NOMO-1 treated with dmso at 0.1 percent for 144 hours (cell line): ENCODE measurements around the gene PARP8.
"Not testable (repeated sequence)": the region's sequence is repeated elsewhere in the genome, so short reads cannot be mapped to it uniquely, and the experiment has no call there.

ENCODE experiments used
- DNase-seq: peaks from one replicate; lab custom pipeline; 2025; ENCODE audit not compliant: unreplicated experiment; lab: John Stamatoyannopoulos, UW

Gene PARP8, protein sequence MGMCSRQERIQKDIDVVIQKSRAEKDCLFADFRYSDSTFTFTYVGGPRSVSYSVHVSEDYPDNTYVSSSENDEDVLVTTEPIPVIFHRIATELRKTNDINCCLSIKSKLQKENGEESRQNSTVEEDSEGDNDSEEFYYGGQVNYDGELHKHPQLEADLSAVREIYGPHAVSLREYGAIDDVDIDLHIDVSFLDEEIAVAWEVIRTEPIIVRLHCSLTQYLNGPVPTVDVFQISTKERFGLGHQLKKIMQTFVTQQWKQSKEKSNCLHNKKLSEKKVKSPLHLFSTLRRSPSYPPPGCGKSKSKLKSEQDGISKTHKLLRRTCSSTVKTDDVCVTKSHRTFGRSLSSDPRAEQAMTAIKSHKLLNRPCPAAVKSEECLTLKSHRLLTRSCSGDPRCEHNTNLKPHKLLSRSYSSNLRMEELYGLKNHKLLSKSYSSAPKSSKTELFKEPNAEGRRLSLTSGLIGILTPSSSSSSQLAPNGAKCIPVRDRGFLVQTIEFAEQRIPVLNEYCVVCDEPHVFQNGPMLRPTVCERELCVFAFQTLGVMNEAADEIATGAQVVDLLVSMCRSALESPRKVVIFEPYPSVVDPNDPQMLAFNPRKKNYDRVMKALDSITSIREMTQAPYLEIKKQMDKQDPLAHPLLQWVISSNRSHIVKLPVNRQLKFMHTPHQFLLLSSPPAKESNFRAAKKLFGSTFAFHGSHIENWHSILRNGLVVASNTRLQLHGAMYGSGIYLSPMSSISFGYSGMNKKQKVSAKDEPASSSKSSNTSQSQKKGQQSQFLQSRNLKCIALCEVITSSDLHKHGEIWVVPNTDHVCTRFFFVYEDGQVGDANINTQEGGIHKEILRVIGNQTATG

DNA sequence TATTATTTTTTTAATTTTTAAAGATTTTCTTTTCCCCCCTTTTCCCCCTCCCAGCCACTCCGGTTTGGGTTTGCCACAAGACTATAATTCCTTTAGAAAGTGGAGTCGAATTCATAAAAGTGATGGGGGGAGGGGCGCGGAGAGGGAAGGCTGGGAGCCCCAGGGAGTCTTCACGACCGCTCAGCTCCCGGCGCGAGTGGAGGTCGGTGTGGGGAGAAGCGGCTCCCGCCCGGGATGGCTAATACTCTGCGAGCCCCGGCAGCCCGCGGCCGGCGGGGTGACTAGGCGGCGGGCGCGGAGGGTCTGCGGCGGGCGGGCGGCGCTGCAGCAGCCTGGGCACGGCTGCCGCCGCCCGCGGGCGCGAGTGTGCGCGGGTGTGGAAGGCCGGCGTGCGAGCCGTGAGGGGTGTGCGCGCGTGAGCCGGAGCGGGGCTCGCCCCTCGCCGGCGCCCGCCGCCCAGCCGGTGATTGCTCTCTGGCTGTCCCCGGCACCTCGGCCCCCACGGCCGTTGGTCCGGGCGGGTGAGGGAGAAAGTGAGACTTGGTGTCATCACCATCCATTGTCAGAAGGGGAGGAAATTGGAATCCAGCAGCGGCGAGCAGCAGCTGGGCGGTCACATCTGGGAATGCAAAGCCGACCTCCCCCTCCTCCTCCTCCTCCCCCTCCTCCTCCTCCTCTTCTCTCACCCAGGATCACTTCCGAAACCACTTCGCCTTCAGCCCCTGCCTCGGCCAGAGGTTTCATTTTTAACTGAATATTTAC lies at the start of gene PARP8:
Gene PARP8, plus strand, starts transcription at position 377 of the 762 bp plus-strand sequence. CDS start 459 bp downstream, outside the sequence.
- DNase-seq, result peak; percentile 67

DNA sequence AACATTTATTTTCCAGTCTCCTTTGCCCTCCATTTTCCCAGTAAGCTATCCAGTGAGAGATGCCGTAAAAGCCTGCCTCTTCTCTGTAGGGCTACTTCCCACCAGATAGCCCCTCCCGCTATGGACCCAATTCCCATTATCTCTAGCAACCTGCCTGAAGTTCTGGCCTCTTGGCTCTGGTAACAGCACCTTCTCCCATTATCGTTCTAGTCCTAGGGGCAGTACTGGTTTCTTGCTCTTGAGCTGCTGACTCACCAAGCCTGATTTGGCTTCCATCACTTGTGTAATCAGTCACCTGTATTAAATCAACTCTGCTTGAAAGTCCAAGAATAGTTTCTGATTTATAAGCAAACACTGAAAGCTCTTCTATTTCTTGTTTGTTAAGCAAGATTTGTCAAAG lies 42.8 kb upstream of the PARP8 start:
- DNase-seq, result no peak

DNA sequence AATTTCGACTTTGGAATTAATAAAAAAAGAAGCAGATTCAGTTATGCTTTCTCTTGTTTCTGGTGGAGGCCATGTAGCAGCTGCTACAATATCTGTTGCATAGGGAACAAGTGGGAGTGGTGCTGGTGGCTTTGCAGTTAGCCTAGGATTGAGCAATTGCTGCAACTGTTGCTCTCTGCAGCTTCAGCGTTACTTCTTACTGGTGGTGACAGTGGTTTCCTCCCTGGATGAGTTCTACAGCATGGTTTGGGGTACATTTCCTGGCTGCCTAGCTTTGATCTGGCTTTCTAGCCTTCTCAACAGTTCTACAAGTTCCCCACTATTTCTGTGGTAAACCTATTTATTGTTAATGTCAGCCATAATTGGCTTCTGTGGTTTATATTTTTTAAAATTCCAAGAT lies 31.6 kb upstream of the PARP8 start:
- peak; percentile 87 for DNase-seq

DNA sequence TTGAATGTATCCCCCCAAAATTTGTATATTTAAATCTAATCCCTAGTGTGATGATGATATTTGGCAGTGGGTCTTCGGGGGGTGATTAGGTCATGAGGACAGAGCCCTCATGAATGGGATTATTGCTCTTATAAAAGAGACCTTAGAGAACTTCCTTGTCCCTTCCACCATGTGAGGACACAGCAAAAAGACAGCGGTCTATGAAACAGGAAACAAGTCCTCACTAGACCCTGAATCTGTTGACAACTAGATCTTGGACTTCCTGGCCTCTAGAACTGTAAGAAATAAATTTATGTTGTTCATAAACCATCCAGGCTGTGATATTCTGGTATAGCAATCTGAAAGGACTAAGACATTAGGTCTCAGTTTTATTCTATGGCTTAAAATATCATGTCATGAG lies 28.9 kb upstream of the PARP8 start:
- not testable (repeated sequence) for DNase-seq

DNA sequence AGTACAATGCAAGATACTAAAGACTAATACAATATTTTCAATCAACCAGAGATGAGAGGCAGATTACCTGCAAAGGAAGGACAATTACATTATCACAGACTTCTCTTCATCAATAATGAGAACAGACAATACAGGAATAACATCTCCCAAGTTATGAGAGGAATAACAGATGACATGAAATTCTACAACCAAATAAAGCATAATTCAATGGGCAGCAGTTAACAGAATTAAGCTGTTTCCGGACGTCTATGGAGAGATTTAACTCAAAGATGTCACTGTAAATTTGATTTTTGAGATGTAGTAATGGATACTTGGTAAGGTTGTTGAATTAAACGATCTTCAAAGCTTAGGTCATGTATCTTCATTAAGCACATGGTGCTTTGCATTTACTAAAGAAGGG lies 19.8 kb upstream of the PARP8 start:
- DNase-seq, result no peak

DNA sequence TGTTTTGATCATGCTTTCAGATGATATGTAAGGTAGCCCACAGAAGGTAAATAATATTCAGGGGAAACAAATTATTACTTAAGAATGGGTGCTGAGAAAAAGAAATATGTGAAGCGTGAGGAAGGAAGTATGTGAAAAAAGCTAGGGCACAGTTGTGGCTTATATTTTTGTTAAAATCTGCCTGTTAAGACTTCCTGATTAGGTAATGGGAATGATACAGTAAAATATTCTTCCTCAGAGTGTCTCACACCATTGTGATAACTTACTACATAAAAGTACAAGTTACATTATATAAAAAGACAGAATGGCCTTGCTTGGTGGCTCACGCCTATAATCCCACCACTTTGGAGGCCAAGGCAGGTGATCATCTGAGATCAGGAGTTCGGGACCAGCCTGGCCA lies 18.7 kb upstream of the PARP8 start:
- no peak for DNase-seq

DNA sequence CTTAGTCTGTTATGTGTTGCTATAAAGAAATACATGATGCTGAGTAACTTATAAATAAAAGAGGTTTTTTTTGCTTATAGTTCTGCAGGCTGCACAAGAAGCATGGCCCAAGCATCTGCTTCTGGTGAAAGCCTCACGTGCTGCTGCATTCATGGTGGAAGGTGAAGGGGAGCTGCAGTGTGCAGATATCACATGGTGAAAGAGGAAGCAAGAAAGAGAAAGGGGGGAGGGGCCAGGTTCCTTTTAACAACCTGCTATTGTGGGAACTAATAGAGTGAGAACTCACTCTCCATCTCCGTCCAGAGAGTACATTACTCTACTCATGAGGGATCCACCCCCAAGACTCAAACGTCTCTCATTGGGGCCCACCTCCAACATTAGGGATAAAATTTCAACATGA lies 12.5 kb upstream of the PARP8 start:
- DNase-seq, result peak; percentile 72

DNA sequence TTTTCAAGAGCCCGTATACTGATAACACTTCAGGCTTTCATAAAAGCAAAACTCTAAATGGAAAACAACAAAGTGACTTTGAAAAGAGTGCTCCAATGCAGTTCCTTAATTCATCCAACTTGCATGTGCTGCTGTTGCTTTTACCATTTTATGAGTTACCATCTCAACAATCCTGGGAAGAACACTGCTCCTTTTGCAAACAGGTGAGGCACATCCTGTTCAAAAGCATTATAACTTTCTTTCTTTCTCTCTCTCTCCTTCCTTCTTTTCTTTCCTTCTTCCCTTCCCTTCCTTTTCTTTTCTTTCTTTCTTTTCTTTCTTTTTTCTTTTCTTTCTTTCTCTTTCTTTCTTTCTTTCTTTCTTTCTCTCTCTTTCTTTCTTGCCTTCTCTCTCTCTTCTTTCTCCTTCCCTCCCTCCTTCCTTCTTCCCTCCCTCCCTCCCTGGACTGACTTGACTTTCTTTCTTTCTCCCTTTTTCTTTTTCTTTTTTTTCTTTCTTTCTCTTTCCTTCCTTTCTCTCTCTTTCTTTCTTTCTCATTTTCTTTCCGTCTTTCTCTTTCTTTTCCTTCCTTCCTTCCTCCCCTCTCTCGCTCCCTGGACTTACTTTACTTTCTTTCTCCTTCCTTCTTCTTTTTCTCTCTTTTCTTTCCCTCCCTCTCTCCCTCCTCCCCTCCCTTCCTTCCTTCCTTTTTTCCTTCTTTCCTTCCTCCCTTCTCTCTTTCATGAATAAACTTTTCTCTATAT lies 11.2 kb upstream of the PARP8 start:
- DNase-seq, result no peak

DNA sequence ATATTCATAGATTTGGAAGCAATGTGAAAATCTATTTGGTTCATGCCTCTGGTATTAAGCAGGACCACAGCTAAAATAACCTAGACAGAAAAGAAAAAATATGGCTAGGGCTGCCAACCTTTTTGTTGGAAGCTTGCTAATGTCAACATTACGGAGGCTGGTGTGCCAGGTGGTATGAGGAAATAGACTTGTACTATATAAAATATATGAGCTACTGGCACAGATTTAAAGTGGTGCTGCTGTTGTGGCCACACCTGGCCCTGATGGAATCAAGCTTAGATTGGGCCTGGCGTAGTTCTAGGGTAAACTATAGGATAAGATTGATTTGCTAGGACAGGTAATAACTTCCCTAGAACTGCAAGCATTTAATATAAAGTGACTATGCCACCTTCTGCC lies 10.6 kb upstream of the PARP8 start:
- no peak for DNase-seq

DNA sequence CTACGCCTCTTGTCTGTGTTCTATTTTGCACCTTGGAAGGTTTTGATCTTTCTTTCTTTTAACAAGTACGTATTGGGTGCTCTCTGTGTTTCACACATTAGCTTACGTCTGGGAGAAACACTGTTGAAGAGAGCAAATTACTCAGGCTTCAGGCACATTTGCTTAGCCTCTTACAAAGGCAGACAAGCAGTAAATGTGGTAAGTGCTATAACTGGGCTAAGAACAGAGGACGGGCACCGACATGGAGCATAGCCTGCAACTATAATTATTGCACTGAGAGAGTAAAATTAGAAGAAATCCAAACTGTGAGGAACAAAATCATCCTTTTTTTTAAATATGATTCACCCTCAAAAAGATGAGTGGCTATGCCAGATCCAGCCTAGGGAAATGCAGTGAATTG lies 9.4 kb upstream of the PARP8 start:
- no peak for DNase-seq

DNA sequence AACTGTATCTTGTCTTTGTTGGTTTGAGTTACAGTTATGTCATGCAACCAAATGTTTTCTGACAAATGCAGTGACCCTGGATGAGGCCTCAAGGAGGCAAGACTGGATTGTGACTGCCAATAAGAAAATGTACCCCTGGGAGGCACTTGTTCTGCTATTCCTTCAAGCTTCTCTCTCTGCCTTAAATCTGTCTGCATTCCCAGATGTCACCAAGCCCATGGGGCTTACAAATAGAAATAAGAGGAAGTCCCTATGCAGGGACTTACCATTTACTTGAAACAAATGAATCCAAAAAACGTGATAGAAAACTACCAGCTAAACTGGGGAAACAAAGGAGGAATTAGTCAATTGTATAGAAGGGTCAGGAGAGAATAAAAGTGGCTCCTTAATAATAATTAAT lies 8.2 kb upstream of the PARP8 start:
- no peak for DNase-seq

DNA sequence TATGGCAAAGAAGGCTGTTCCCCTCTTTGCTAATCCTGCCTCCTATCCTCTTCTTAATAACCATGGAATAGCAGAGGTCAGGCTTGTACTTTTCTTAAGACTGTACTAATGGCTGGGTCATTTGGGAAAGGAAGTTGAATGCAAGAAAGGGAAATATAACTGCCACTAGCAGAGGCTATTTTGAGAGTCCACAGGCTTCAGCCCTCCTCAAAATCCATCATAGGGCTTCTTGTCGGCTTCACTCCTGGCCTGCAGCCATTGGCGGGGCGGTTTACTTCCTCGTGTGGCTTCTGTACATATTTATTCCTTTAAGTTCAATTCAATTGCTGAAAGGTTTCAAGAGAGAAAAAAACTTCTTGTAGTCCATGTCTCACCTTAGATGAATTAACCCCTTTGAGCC lies 2.8 kb upstream of the PARP8 start:
- DNase-seq, result peak; percentile 44

DNA sequence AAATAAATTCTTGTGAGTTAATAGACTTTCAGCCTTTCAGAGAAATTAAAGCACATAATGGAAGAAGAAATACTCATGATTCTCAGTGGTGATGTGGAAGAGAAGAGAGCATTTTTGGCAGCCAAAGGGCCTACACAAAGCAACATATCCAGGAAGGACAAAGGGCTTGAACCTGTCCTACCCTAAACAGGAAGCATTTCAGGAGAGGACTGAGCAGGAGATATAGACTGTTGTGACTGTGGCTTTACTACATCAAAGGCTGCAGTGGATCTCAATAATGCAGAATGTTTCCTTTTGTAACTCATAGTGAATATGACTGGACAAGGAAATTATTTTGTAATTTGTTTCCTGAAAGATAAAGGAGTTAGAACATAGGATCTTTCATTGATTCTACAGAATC lies 1.3 kb upstream of the PARP8 start:
- DNase-seq, result no peak

DNA sequence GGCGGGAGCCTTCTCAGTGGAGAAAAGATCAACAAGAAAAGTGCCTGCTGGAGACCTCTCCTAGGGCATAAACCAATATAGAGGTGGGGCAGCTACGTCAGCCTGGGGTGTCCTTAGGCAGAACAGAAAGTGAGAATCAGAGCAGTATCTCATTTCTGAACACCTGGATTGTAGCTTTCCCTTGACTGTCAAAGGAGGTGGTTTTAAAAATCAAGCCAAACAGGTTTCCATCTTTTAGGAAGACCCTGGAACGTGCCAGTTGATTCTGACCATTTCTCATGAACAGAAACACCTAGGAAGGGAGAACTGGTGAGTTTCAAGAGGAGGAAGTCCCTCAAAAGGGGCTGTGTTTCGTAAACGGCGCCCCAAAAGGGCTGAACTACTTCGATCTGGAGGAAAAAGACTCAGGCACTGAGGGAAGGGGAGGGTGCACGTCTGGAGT lies 655 bp upstream of the PARP8 start:
- peak; percentile 60 for DNase-seq

DNA sequence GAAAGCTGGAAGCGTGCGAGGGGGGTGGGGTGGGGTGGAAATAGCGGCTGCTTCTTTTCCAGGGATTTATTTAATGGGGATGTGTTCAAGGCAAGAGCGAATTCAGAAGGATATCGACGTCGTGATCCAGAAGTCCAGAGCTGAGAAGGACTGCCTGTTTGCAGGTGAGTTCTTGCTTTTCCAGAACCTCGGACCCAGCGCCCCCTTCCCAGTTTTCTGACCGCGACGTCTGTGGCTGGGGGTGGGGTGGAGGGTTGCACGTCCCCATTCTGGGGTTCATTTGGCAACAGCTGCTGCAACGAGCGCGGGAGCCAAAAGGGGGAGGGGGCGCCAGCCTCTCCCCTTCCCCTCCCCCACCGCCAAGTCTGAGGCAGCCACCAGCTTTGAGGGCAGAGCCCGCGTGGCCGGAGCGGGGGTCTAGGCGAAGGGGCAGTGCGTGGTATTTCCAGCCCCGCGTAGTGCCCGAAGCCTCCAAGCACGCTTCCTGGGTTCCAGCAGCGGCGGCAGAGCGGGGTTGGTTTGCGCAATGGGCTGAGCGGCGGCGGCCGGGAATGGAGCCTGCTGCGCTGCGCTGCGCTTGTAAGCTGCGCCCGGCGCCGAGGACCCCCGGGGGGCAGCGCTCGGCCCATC lies 701 bp downstream of the PARP8 start:
- DNase-seq, result peak; percentile 33

DNA sequence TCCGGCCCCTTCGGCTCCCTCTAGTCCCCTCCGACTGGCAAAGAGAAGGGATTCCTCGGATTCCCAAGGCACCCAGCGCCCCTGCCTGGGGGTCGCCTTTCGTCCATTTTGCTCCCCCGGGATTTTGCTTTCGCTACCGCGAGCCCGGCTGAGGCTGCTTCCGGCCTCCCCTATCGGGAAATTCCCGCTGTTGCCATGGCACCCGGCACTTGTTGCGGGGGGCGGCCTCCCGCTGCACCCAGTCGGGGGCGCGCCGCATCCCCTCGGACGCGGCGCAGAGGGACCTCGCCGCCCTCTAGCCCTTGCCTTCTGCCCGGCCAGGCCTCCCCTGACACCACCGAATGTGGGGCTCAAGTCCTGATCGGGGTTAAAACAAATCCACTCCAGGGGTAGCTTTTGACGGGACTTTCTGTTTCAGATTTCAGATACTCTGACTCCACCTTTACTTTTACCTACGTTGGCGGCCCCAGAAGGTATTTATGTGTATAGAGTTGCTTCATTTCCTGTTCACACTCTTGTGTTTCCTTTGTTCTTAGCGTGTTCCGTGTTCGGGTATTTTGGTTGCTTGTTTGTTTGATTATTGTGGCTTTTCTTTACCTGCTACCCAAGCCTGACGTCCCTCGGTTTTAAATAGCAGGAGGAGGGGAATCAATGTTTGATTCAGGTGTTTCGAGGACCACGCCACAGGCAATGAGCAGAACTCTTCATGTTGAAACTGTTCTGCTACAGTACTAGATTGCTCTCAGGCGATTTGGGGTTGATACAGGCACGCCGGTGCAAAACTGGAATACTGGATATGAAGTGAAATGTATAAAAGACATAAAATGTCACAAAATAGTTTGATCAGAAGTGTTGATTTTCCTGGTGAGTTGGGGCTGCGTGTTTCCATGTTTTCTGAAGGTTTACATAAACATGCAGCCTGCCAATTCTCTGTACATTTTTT lies 1.5 kb downstream of the PARP8 start:
- DNase-seq, result no peak

DNA sequence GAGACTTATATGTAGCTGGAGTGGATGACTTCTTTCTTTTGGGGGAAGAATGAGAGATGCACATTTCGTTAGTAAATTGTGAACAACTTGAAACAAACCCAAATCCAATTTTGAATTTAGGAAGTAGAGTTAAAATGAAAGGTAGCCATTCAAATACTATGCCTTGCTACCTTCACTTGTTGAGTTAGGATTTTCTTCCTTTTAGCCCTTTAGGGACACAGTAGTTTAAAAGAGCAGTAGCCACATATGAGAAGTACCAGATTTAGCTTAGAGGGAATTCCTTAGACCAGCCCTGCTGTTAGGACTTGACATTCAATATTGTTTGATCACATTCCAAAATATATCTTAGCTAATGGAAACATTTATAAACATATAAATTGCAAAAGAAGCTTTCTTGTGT lies 2.2 kb downstream of the PARP8 start:
- not testable (repeated sequence) for DNase-seq

DNA sequence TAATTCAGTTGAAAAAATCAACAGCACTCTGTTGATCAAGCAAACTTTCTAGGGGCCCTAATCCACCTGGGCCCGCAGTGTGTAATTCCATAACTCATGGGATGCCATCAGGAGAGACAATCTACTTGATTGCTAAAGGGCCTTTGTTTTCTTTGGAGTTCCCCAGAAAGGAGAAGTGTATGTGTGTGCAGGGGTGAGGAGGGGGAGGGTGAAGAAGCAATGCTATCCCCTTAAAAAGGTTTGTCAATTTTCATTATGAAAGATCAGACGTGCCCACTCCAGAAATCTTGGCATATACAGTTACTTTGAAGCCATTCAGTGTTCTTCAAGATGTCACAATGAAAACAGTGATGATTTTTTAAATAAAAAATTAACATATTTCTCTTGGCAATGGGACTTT lies 6.2 kb downstream of the PARP8 start:
- no peak for DNase-seq

DNA sequence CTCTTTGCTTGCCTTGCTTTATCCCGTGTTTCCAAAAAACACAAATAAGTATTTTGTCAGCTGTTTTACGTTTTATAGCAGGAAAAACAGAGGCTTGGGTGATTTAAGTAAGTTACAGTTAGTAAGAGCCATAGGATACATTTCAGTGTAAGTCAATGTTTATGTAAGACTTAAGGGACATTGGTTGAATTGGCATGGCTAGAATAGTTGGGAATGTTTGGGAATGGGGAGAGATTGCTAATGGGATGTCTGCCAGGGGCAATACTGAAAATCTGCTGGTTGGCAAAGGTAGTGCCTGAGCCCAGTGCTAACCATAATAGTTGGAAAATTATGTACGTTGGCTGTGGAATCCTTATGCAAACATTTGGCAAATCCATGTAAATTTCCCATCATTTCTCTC lies 7.0 kb downstream of the PARP8 start:
- not testable (repeated sequence) for DNase-seq
